ENCODE data around the gene OR1L6.

The OR1L6 gene

DNA sequence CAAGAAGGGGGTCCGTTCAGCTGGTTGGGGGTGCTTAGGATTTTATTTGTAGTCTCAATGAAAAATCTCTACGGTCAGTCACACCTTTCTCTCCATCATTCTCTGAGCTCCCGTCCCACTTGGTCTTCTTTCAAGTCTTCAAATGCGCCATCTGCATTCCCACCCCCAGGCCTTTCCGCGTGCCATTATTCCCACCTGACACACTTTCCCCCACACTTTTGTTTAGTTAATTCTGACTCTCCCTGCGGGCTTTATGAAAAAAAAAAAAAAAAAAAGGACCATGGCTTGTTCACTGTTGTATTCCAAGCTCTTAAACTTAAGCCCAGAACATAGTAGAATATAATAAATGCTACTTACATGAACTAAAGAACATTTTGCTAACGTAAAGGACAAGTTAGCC, 34.9 kb downstream of the OR1L6 start:
- no peak overlapping the region for H3K4me3 ChIP-seq (ENCODE audit: low read depth, low read length)
- TF ChIP-seq, protein P1, sequence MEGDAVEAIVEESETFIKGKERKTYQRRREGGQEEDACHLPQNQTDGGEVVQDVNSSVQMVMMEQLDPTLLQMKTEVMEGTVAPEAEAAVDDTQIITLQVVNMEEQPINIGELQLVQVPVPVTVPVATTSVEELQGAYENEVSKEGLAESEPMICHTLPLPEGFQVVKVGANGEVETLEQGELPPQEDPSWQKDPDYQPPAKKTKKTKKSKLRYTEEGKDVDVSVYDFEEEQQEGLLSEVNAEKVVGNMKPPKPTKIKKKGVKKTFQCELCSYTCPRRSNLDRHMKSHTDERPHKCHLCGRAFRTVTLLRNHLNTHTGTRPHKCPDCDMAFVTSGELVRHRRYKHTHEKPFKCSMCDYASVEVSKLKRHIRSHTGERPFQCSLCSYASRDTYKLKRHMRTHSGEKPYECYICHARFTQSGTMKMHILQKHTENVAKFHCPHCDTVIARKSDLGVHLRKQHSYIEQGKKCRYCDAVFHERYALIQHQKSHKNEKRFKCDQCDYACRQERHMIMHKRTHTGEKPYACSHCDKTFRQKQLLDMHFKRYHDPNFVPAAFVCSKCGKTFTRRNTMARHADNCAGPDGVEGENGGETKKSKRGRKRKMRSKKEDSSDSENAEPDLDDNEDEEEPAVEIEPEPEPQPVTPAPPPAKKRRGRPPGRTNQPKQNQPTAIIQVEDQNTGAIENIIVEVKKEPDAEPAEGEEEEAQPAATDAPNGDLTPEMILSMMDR (IDR thresholded peaks at IDR 0.05; ENCODE audit: insufficient read depth, low read depth, low read length, missing control alignments): no peak
- no peak for DNase-seq (ENCODE audit: low read depth)

DNA sequence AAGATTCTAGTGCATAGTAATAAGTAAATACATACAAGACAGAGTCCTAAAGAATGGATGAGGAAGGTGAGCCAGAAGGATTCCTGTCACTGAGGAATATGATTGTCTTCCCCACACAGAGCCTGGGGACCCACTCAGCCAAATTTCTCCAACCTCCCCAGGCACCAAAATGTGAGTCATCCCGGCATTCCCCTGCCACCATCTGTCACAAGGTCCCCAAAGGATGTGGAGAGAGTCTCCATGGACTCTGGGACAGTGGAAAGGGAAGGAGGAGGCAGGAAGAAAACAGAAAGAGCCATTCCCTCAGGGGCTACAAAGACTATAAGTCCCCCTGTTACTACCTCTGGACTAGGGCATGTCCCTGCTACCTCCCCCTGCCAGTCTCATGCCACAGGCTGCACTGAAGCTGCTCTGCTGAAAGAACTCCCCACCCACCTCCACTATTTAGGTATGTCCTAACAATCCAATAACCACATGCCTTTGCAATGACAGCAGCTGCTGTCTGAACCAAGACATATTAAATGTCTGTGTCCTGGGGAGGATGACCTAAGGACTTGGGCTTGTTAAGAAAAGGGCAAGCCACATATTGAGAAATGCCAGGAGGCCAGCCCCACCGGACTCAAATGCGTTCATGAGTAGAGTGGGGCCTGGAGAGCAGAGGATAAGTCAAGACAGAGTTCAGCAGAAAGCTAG, 36.0 kb downstream of the OR1L6 start:
- no peak for DNase-seq (ENCODE audit: low read depth)
- H3K4me3 ChIP-seq (ENCODE audit: low read depth, low read length): no peak overlapping the region
- TF ChIP-seq, protein P1 (IDR thresholded peaks at IDR 0.05; ENCODE audit: insufficient read depth, low read depth, low read length, missing control alignments): no peak

DNA sequence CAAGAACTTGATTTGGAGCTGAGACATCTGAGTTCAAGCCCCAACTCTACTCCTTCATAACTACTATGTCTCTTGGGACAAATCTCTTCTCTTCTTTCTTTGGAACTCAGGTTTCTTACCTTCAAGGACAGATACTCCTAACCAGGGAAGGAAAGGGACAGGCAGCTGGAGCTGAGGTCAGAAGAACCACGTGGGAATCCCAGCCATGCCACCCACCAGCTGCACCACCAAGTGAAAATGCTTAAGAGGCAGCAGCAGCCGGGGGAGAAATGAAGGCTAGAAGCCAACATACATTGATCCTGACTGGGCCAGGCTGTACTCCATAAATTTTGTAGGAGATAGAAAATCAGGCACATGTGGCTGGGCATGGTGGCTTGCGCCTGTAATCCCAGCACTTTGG, 37.1 kb downstream of the OR1L6 start:
- TF ChIP-seq, protein P1 (IDR thresholded peaks at IDR 0.05; ENCODE audit: insufficient read depth, low read depth, low read length, missing control alignments): no peak
- DNase-seq (ENCODE audit: low read depth): no peak
- H3K4me3 ChIP-seq (ENCODE audit: low read depth, low read length): no peak overlapping the region

DNA sequence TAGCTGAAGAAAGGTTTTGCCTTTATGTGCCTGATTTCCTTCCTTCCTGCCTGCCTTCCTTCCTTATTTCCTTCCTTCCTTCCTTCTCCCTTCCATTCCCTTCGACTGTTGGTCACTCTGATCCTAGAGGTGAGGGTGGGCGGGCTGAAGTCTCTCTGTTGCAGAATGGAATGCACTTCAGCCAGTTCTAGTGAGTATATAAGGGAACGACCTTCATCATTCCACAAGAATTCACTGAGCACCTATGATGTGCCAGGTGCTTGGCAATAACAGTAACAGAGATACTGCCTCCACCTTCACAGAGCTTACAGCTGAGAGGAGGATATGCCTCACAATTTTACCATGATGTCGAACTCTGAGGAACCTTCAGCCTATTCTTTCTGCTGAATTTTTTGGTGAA, 37.9 kb downstream of the OR1L6 start:
- TF ChIP-seq, protein P1 (IDR thresholded peaks at IDR 0.05; ENCODE audit: insufficient read depth, low read depth, low read length, missing control alignments): no peak
- no peak for DNase-seq (ENCODE audit: low read depth)

DNA sequence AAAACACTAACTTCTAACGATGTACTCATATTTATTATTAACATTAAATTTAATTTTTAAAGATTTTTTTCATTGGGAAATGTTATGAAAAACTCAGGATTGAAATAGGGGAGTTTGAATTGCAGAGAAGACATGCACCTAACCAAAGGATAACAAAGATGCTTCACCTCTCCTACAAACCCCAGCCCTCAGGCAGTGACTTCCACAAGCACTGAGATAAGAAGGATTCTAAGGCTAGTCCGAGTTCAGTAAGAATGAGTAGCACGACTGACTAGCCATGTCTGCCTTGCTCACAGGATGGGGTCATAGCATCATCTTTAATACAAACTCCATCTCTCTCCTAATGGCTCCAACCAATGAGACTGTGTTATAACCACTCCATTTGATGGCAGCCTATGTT, 39.6 kb downstream of the OR1L6 start:
- DNase-seq (ENCODE audit: low read depth): no peak
- TF ChIP-seq, protein P1 (IDR thresholded peaks at IDR 0.05; ENCODE audit: insufficient read depth, low read depth, low read length, missing control alignments): no peak

More for the DNA sequence above, 37.9 kb downstream of the OR1L6 start:
- no peak overlapping the region for H3K4me3 ChIP-seq (ENCODE audit: low read depth, low read length)

DNA sequence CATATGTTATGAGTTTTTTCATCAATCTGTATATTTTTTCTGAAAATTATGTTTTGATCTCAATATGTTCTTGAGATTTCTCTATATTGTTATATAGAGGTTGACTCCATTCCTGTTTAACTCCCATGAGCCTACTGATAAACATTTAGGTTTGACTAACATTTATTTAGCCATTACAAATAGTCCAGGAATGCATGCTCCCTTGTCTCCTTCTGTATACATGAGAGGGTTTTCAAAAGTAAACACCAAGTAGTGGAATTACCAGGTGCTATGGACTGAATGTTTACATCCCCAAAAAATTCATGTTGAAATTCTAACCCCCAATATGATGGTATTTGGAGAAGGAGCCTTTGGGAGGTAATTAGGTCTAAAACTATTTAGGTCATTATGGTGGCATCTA, 43.2 kb downstream of the OR1L6 start:
- TF ChIP-seq, protein P1 (IDR thresholded peaks at IDR 0.05; ENCODE audit: insufficient read depth, low read depth, low read length, missing control alignments): no peak
- no peak for DNase-seq (ENCODE audit: low read depth)
- H3K4me3 ChIP-seq (ENCODE audit: low read depth, low read length): no peak overlapping the region

More for the DNA sequence above, 39.6 kb downstream of the OR1L6 start:
- no peak overlapping the region for H3K4me3 ChIP-seq (ENCODE audit: low read depth, low read length)

DNA sequence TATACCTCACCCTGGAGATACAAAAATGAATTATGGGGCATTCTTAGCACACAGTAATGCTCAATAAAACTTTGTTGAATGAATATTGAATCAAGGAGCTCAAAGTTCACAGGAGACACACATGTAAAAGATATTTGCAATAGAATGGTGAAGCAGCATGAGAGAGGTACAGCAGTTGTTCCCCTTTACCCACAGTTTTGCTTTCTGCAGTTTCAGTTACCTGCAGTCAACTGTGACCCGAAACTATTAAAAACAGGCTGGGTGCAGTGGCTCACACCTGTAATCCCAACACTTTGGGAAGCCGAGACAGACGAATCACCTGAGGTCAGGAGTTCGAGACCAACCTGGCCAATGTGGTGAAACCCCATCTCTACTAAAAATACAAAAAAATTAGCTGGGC, 44.2 kb downstream of the OR1L6 start:
- DNase-seq (ENCODE audit: low read depth): no peak
- TF ChIP-seq, protein P1 (IDR thresholded peaks at IDR 0.05; ENCODE audit: insufficient read depth, low read depth, low read length, missing control alignments): no peak
- no peak overlapping the region for H3K4me3 ChIP-seq (ENCODE audit: low read depth, low read length)

Data from GM12865 (cell line).